MM.1S (cell line): ENCODE results near the gene HIGD1C.
A peak's percentile ranks its signal among the peaks of the same experiment; 100 is the strongest.

ENCODE experiments used
- DNase-seq: peaks from one replicate; pipeline ENCODE4 v3.0.0-alpha.2; 2015
- H2AFZ ChIP-seq: fragments of 300-600 bp; sonication (generic); 2 replicates; pipeline ENCODE4 v1.6.0; 2016; ENCODE audit warnings: antibody characterized with exemption, low read length
- H3F3A ChIP-seq: fragments of 300-600 bp; sonication (generic); 2 replicates; pipeline ENCODE4 v1.6.1; 2016; ENCODE audit warnings: mild to moderate bottlenecking, antibody characterized with exemption, low read length, moderate library complexity, mixed read lengths; ENCODE audit not compliant: insufficient read depth
- H3K27ac ChIP-seq: fragments of 300-600 bp; sonication (generic); 2 replicates; pipeline ENCODE4 v1.5.1; 2016; ENCODE audit warnings: mild to moderate bottlenecking, low read length
- H3K27me3 ChIP-seq: fragments of 300-600 bp; sonication (generic); replicated peaks from 2 replicates; pipeline ENCODE4 v1.6.0; 2016; ENCODE audit warnings: low read length; ENCODE audit not compliant: insufficient read depth
- H3K36me3 ChIP-seq: fragments of 300-600 bp; sonication (generic); replicated peaks from 2 replicates; pipeline ENCODE4 v1.6.1; 2016; ENCODE audit warnings: mild to moderate bottlenecking, low read length, mixed read lengths; ENCODE audit not compliant: insufficient read depth
- H3K4me1 ChIP-seq: fragments of 300-600 bp; sonication (generic); 2 replicates; pipeline ENCODE4 v1.6.1; 2016; ENCODE audit warnings: low read length, mixed read lengths
- H3K4me2 ChIP-seq: fragments of 300-600 bp; sonication (generic); 2 replicates; pipeline ENCODE4 v1.6.0; 2016; ENCODE audit warnings: low read depth, low read length
- H3K4me3 ChIP-seq: fragments of 300-600 bp; sonication (generic); 2 replicates; pipeline ENCODE4 v1.5.1; 2016; ENCODE audit warnings: low read length, mixed read lengths
- H3K79me2 ChIP-seq: fragments of 300-600 bp; sonication (generic); 2 replicates; pipeline ENCODE4 v1.6.1; 2016; ENCODE audit warnings: mixed run types, low read length, mixed read lengths
- H3K9ac ChIP-seq: fragments of 300-600 bp; sonication (generic); 2 replicates; pipeline ENCODE4 v1.6.1; 2016; ENCODE audit warnings: low read length, mixed read lengths
- H3K9me2 ChIP-seq: fragments of 300-600 bp; sonication (generic); replicated peaks from 2 replicates; pipeline ENCODE4 v1.6.1; 2016; ENCODE audit warnings: mild to moderate bottlenecking, low read length, mixed read lengths; ENCODE audit not compliant: insufficient read depth
- H3K9me3 ChIP-seq: fragments of 300-600 bp; sonication (generic); replicated peaks from 2 replicates; pipeline ENCODE4 v1.6.1; 2016; ENCODE audit warnings: mild to moderate bottlenecking, low read length, mixed read lengths; ENCODE audit not compliant: insufficient read depth
- H4K20me1 ChIP-seq: fragments of 300-600 bp; sonication (generic); 2 replicates; pipeline ENCODE4 v1.6.1; 2016; ENCODE audit warnings: mild to moderate bottlenecking, low read length, moderate library complexity, mixed read lengths; ENCODE audit not compliant: insufficient read depth
- CTCF ChIP-seq: fragments of 300-600 bp; sonication (generic); IDR thresholded peaks from 2 replicates; pipeline ENCODE4 v1.5.1; 2016; ENCODE audit warnings: antibody characterized with exemption, low read length, mixed read lengths
- EZH2 ChIP-seq: fragments of 300-600 bp; sonication (generic); optimal IDR thresholded peaks from 2 replicates; pipeline ENCODE3; 2017; ENCODE audit warnings: low read depth, mild to moderate bottlenecking, antibody characterized with exemption, low read length, mixed read lengths
- EZH2phosphoT487 ChIP-seq: fragments of 300-600 bp; sonication (generic); IDR thresholded peaks from 2 replicates; pipeline ENCODE4 v1.6.1; 2018; ENCODE audit warnings: antibody characterized with exemption, low read length

The HIGD1C gene

GRCh38 chr12:50914872-50915484 is 37.4 kb upstream of the HIGD1C start:
- Histone ChIP-seq H4K20me1 (no peaks in the 10 kb centered on the region), H3K36me3 (no peaks in the 10 kb centered on the region), H3K9me2 (no peaks in the 10 kb centered on the region), H3F3A (peaks cover 16% of the 10 kb centered on the region), H3K27ac (no peak overlapping the region), H3K79me2 (peaks cover 4% of the 10 kb centered on the region), H2AFZ (no peak overlapping the region), H3K4me1 (peaks cover 22% of the 10 kb centered on the region), H3K27me3 (no peaks in the 10 kb centered on the region), H3K4me2 (no peak overlapping the region), H3K9ac (no peak overlapping the region), H3K4me3 (no peak overlapping the region), H3K9me3 (no peaks in the 10 kb centered on the region)
- DNase-seq, result no peak
- TF ChIP-seq CTCF, result no peak
- TF ChIP-seq EZH2phosphoT487, result no peak
- no peak for TF ChIP-seq EZH2

- H3K9me3 ChIP-seq, result no peaks in the 10 kb centered on the region
- no peaks in the 10 kb centered on the region for H4K20me1 ChIP-seq
- H3K9ac ChIP-seq, result no peak overlapping the region
Measured at GRCh38 chr12:50916292-50916691, 36.1 kb upstream of the HIGD1C start.

GRCh38 chr12:50918584-50919316 is 33.6 kb upstream of the HIGD1C start:
- no peak overlapping the region for H3K9ac ChIP-seq
- TF ChIP-seq EZH2 (no peak), EZH2phosphoT487 (no peak), CTCF (no peak)
- H3K4me1 ChIP-seq, result peaks cover 30% of the 10 kb centered on the region
- H4K20me1 ChIP-seq, result no peaks in the 10 kb centered on the region
- H3K4me3 ChIP-seq, result no peak overlapping the region
- no peaks in the 10 kb centered on the region for H3K36me3 ChIP-seq
- peak; percentile 93 for DNase-seq
- H3K4me2 ChIP-seq, result peak overlapping the region; percentile 33; the same call in 1 of the 2 replicates
- peak overlapping the region; percentile 80 for H3K27ac ChIP-seq
- peaks cover 32% of the 10 kb centered on the region for H3K79me2 ChIP-seq
- H3F3A ChIP-seq, result peaks cover 52% of the 10 kb centered on the region
- H2AFZ ChIP-seq, result 0 out of 2 replicates have a peak overlapping the region, but pooled peaks have one; percentile 20
- no peaks in the 10 kb centered on the region for H3K9me3 ChIP-seq
- no peaks in the 10 kb centered on the region for H3K9me2 ChIP-seq
- H3K27me3 ChIP-seq, result no peaks in the 10 kb centered on the region

More at GRCh38 chr12:50916292-50916691, 36.1 kb upstream of the HIGD1C start:
- peaks cover 28% of the 10 kb centered on the region for H3F3A ChIP-seq
- H3K27me3 ChIP-seq, result no peaks in the 10 kb centered on the region
- no peak overlapping the region for H3K4me2 ChIP-seq
- H2AFZ ChIP-seq, result no peak overlapping the region
- no peaks in the 10 kb centered on the region for H3K36me3 ChIP-seq
- TF ChIP-seq EZH2phosphoT487 (no peak), EZH2 (no peak), CTCF (no peak)
- no peaks in the 10 kb centered on the region for H3K9me2 ChIP-seq
- no peak overlapping the region for H3K27ac ChIP-seq
- H3K79me2 ChIP-seq, result peaks cover 17% of the 10 kb centered on the region
- DNase-seq, result no peak
- no peak overlapping the region for H3K4me3 ChIP-seq
- H3K4me1 ChIP-seq, result peaks cover 30% of the 10 kb centered on the region
